Ectodermal cell (in vitro differentiated cells): Measurements from ENCODE around the gene TRPV6.

Experiments
- H3K27ac ChIP-seq: 2 replicates; pipeline ENCODE4 v1.7.0; 2013; ENCODE audit warnings: mild to moderate bottlenecking, low read depth, low read length; ENCODE audit not compliant: insufficient read depth, poor library complexity, severe bottlenecking
- H3K27me3 ChIP-seq: 2 replicates; pipeline ENCODE4 v1.7.0; 2013; ENCODE audit warnings: mild to moderate bottlenecking, low read length; ENCODE audit not compliant: insufficient read depth, control insufficient read depth, poor library complexity, severe bottlenecking
- H3K36me3 ChIP-seq: one replicate; pipeline ENCODE4 v1.7.0; 2013; ENCODE audit warnings: low read length; ENCODE audit not compliant: control insufficient read depth, insufficient read depth
- H3K4me1 ChIP-seq: one replicate; pipeline ENCODE4 v1.7.0; 2013; ENCODE audit warnings: low read length; ENCODE audit not compliant: control insufficient read depth, insufficient read depth
- H3K4me3 ChIP-seq: 2 replicates; pipeline ENCODE4 v1.7.0; 2013; ENCODE audit warnings: low read depth, low read length, control low read depth; ENCODE audit not compliant: insufficient read depth
- H3K9me3 ChIP-seq: 2 replicates; pipeline ENCODE4 v1.7.0; 2013; ENCODE audit warnings: mild to moderate bottlenecking, low read length, moderate library complexity; ENCODE audit not compliant: control insufficient read depth
- WGBS, 2 experiments: methylation state at CpG; one replicate each; pipeline ENCODE4 v1.1.7; 2013; ENCODE audit warnings: missing lambda C conversion rate in 2 of 2; 5-methylcytosine and 5-hydroxymethylcytosine counted together

Gene TRPV6

DNA sequence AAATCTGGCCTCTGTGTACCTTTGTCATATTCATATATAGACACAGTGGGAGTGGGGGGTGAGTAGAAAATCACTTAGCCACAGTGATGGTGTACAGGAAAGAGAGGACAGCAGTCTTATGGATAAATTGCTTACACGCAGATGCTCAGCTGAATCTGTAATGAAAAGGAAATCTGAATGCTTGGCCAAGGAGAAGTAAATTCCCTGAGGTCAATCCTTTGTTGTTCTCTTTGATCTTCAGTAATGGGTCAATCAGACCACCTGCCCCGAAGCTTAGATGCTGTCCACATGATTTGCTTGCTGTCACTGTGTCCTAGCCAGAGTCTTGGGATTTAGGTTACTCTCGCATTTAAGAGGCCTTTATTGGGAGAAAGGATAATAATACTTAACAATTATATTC is 49.1 kb downstream of the TRPV6 start:
- H3K4me1 ChIP-seq: no peaks in the 10 kb centered on the region
- H3K36me3 ChIP-seq: no peaks in the 10 kb centered on the region
- 93 to 98% methylated on average over 2 of the region's 3 CpGs for WGBS, 2 experiments
- no peak overlapping the region for H3K4me3 ChIP-seq
- H3K27ac ChIP-seq: no peak overlapping the region
- H3K27me3 ChIP-seq: no peaks in the 10 kb centered on the region
- no peaks in the 10 kb centered on the region for H3K9me3 ChIP-seq

DNA sequence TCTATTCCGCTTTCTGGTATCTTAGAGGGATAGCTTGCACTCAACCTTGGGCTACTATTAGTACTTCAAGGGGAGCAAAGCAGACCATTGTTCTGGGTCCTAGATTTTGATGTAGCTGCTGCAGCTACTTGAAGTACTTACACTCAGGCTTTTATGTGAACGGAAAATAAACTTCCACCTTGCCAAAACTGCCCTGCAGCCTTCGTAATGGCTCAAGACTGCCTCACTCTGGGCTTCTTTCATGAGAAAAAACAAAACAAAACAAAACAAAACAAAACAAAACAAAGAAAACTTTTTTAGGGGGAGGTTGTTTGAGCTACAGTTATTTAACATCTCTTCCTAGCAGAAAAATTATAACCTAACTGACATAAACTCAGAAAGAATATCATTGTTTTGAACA is 50.1 kb downstream of the TRPV6 start:
- WGBS, 2 experiments: 21 to 30% methylated on average over 3 of the region's 3 CpGs
- Histone ChIP-seq H3K27me3 (no peaks in the 10 kb centered on the region), H3K9me3 (no peaks in the 10 kb centered on the region), H3K36me3 (no peaks in the 10 kb centered on the region), H3K4me3 (no peak overlapping the region), H3K4me1 (no peaks in the 10 kb centered on the region), H3K27ac (no peak overlapping the region)

DNA sequence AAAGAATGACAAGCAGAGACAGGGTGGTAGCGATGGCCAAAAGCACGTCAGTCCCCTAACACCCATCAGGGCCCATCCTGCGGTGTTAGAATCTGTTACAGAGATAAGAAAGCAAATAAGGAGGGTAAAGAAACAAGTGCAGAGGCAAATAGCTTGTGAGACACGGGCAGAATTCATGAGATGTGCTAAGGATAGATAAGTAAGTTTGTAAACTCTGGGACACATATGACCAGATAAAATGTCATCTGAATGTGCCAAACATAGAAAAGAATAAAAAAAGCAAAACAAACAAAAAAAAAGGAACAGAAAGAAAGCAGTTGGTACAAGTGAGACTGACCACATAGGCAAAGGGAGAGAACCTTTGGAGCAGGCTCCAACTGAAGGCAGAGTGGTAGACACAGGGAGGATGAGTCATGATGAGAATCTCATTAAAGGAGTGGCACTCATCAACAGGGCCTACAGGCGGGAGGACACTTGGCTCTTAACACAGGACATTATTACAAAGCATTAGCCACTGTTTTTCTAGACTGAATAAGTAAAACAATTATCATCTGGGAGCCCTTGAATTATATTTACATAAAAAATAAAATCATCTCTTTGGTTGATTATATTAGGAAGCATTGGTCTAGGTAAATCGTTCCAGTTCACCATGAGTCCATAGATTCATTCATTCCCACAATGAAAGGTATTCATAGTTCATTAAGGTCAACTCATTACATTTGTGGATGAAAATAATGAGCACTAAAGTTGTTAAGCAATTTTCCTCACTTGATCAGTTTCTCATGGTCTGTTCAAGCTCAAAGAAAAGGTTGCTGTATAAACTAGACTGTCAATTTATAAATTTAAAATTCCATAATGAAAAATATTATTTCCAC is 52.1 kb downstream of the TRPV6 start:
- no peak overlapping the region for H3K27ac ChIP-seq
- 66 to 91% methylated on average over 5 of the region's 6 CpGs for WGBS, 2 experiments
- no peaks in the 10 kb centered on the region for H3K4me1 ChIP-seq
- no peak overlapping the region for H3K4me3 ChIP-seq
- H3K9me3 ChIP-seq: no peaks in the 10 kb centered on the region
- no peaks in the 10 kb centered on the region for H3K36me3 ChIP-seq
- H3K27me3 ChIP-seq: no peaks in the 10 kb centered on the region

DNA sequence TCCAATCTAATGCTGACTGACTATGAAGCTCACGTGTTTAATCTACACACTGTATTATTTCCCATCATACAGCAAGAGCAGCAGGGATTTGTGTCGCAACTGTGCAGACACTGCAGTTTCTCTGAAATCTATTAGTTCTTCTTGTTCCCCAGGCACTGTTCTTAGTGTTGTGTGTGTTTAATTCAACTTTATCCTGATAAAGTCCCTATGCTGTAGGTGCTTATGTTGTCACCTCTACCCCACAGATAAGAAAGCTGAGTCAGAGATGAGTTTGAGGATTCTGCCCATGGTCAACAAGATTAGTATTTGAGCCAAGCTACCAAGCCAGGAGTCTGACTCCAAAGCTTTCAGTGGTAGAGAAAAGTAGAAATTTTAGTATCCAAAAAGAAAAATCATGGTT is 53.1 kb downstream of the TRPV6 start:
- Histone ChIP-seq H3K36me3 (no peaks in the 10 kb centered on the region), H3K4me3 (no peak overlapping the region), H3K27me3 (no peaks in the 10 kb centered on the region), H3K9me3 (no peaks in the 10 kb centered on the region), H3K4me1 (no peaks in the 10 kb centered on the region), H3K27ac (no peak overlapping the region)
- 94 to 96% methylated on average over 2 of the region's 2 CpGs for WGBS, 2 experiments

DNA sequence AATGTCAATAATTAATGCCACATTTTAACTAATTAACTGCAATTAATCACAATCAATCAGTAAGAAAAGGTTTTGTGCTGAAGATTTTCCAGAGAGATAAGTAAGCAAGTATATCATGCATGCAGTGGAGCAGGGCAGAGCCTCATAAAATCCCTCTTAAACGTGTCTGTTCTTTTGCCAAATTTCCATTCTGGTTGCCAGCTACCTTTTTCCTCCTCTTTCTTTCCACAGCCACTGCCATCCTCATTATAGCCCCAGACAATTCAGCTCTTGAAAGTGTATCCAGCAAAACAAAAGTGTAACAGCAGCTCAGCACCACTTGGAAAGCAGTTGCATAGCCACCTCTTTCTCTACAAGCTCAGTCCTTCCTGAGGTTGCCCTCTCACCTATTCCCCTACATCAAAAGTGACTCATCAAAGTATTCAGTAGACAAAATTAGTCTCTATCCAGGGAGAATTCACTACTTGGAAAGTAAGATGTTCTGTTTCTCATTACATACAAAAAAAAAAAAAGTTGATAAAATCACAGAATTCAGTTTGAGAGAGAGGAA is 57.5 kb downstream of the TRPV6 start:
- H3K9me3 ChIP-seq: no peaks in the 10 kb centered on the region
- no peaks in the 10 kb centered on the region for H3K36me3 ChIP-seq
- H3K27me3 ChIP-seq: no peaks in the 10 kb centered on the region
- H3K4me1 ChIP-seq: no peaks in the 10 kb centered on the region
- 78 to 80% methylated on average over 1 of the region's 1 CpG for WGBS, 2 experiments
- no peak overlapping the region for H3K4me3 ChIP-seq
- H3K27ac ChIP-seq: no peak overlapping the region

DNA sequence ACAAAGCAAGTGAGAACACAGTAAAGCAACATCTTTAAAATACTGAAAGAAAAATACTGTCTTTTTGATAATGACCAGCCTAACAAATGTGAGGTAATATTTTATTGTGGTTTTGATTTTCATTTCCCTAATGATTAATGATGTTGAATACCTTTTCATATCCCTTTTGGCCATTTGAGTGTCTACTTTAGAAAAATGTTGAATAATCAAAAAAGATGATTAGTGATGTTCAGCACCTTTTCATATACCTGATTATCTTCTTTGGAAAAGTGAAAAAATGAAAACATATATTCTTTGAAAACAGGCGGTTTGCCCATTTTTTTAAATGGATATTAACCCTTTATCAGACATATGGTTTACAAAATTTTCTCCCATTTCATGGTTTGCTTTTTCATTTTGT is 62.8 kb downstream of the TRPV6 start:
- Histone ChIP-seq H3K27me3 (no peaks in the 10 kb centered on the region), H3K36me3 (no peaks in the 10 kb centered on the region), H3K4me3 (no peak overlapping the region), H3K4me1 (no peaks in the 10 kb centered on the region), H3K27ac (no peak overlapping the region), H3K9me3 (no peaks in the 10 kb centered on the region)
- WGBS, 2 experiments: no CpG with 5 or more reads among the region's 1 CpG
